Naive thymus-derived CD4-positive, alpha-beta T cell (primary cell): ENCODE results near the gene NOL4L. TPM values are rescaled to one million over a fixed set of nuclear protein-coding genes. Genes with fewer than 3 reads are reported as not detected.

Experiments
- ATAC-seq: fragments of 150-1000 bp; cut with Tn5 transposase; 2 replicates; pipeline ENCODE4 v1.10.0; 2021; ENCODE audit warnings: mild to moderate bottlenecking, moderate library complexity
- CTCF ChIA-PET: fragments of 350-600 bp; sonication (Branson Sonifier 250); formaldehyde crosslinking; loops from one replicate; lab custom pipeline; 2021; ENCODE audit warnings: antibody characterized with exemption; lab: Charles Lee
- POLR2A ChIA-PET: fragments of 350-600 bp; sonication (Branson Sonifier 250); formaldehyde crosslinking; loops from one replicate; lab custom pipeline; 2021; ENCODE audit warnings: antibody characterized with exemption, inconsistent platforms; lab: Charles Lee
- DNase-seq, 9 donors: peaks; one replicate each; pipeline versions ENCODE4 v3.0.0 to v3.0.0-alpha.2; 2020 to 2022; ENCODE audit warnings: mixed read lengths in 1 of 9
- H3K27ac ChIP-seq: one replicate; pipeline ENCODE4 v1.7.0; 2013; ENCODE audit warnings: mild to moderate bottlenecking, low read depth, low read length, moderate library complexity
- H3K27me3 ChIP-seq, 2 donors: one replicate each; pipeline ENCODE4 v1.7.0; 2013; ENCODE audit warnings: low read length in 2 of 2, mild to moderate bottlenecking in 2 of 2, moderate library complexity in 2 of 2; ENCODE audit not compliant: control insufficient read depth in 2 of 2, insufficient read depth in 2 of 2
- H3K36me3 ChIP-seq, 3 experiments: 1 replicate in 2 of 3; 2 replicates in 1 of 3; pipeline ENCODE4 v1.7.0; 2013; ENCODE audit warnings: low read length in 3 of 3, mild to moderate bottlenecking in 3 of 3, moderate library complexity in 1 of 3; ENCODE audit not compliant: insufficient read depth in 3 of 3, control insufficient read depth in 2 of 3
- H3K4me1 ChIP-seq, 2 donors: one replicate each; pipeline ENCODE4 v1.7.0; 2013; ENCODE audit warnings: low read length in 2 of 2, mild to moderate bottlenecking in 2 of 2, moderate library complexity in 1 of 2; ENCODE audit not compliant: control insufficient read depth in 2 of 2, insufficient read depth in 2 of 2
- H3K4me3 ChIP-seq: 2 replicates; pipeline ENCODE4 v1.7.0; 2013; ENCODE audit warnings: mild to moderate bottlenecking, low read length
- H3K9me3 ChIP-seq, 3 experiments: 1 replicate in 2 of 3; 2 replicates in 1 of 3; pipeline ENCODE4 v1.7.0; 2013; ENCODE audit warnings: low read length in 3 of 3; ENCODE audit not compliant: control insufficient read depth in 2 of 3
- H3K27ac Mint-ChIP-seq, 9 donors: one replicate each; pipeline ENCODE4 v1.8.0; 2020 to 2022; ENCODE audit warnings: mixed read lengths in 9 of 9, mild to moderate bottlenecking in 8 of 9, moderate library complexity in 5 of 9, inconsistent platforms in 2 of 9
- H3K27me3 Mint-ChIP-seq, 5 donors: one replicate each; pipeline ENCODE4 v1.8.0; 2021 to 2022; ENCODE audit warnings: mixed read lengths in 5 of 5, mild to moderate bottlenecking in 1 of 5
- H3K36me3 Mint-ChIP-seq, 5 donors: one replicate each; pipeline ENCODE4 v1.8.0; 2020 to 2022; ENCODE audit warnings: mixed read lengths in 5 of 5, mild to moderate bottlenecking in 3 of 5, inconsistent platforms in 1 of 5
- H3K4me1 Mint-ChIP-seq, 7 donors: one replicate each; pipeline ENCODE4 v1.8.0; 2020 to 2022; ENCODE audit warnings: mixed read lengths in 7 of 7, mild to moderate bottlenecking in 3 of 7, inconsistent platforms in 1 of 7
- H3K4me3 Mint-ChIP-seq, 10 donors: one replicate each; pipeline ENCODE4 v1.8.0; 2020 to 2022; ENCODE audit warnings: mild to moderate bottlenecking in 10 of 10, mixed read lengths in 10 of 10, moderate library complexity in 6 of 10, inconsistent platforms in 2 of 10
- H3K9me3 Mint-ChIP-seq, 11 donors: one replicate each; pipeline ENCODE4 v1.8.0; 2020 to 2022; ENCODE audit warnings: mixed read lengths in 11 of 11, mild to moderate bottlenecking in 4 of 11, inconsistent platforms in 1 of 11, moderate library complexity in 1 of 11
- intact Hi-C, 2 donors: fragments of 100-400 bp; cut with micrococcal nuclease; formaldehyde crosslinking; loops; one replicate each; pipeline ENCODE4 v1.15.1; 2023
- polyA plus RNA-seq, 2 donors: library from polyadenylated mRNA; unstranded; fragments of 300-500 nt; fragmentation: Illumina TruSeq; gene quantifications; one replicate each; pipeline ENCODE4 v1.2.3, GENCODE V29; 2021
- total RNA-seq, 6 experiments: library from RNA in 5 of 6; stranded (reverse) in 5 of 6; gene quantifications; 1 replicate in 5 of 6; 2 replicates in 1 of 6; pipeline ENCODE4 v1.2.3 and lab custom pipeline; 2021 to 2026

Gene NOL4L
- total and polyA plus RNA-seq, 7 experiments from 2014 or later, result 17.3 to 81.9 (median 62.7) TPM

DNA sequence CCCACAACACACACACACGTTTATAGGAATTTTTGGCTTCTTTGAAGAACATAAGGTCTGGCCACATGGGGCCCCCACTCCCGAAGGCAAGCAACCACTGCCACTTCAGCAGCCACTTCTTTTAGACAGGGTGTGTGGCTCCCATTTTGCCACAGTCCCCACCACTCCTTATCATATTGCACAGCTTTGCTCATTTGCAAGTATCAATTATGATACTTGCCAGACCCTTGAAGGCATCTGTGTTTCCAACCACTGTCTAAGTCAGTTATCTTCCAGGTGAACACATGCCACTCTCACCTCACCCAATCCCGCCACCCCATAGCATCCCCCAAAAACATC lies 73.1 kb downstream of the NOL4L start:
- H3K4me1 ChIP-seq, result peaks cover 39 to 87% of the 10 kb centered on the region in 2 donors
- H3K4me3 ChIP-seq, result peak overlapping the region; percentile 54
- Mint-ChIP-seq H3K36me3 (peaks cover 18 to 48% (median 39%) of the 10 kb centered on the region in 5 donors), H3K27ac (peak overlapping the region; percentile 18 to 98 (median 97)), H3K9me3 (peaks cover 0 to 2% (median 0%) of the 10 kb centered on the region in 11 donors), H3K4me3 (peak overlapping the region; percentile 18 to 95 (median 90)), H3K27me3 (no peaks in the 10 kb centered on the region), H3K4me1 (peaks cover 54 to 97% (median 85%) of the 10 kb centered on the region in 7 donors)
- intact Hi-C loops, result loop anchor here in 1 of 2 donors (10.0 kb wide), 1 partner anchor 657 kb away; no protein-coding TSS in a partner anchor
- H3K36me3 ChIP-seq, result peaks cover 0 to 35% (median 4%) of the 10 kb centered on the region in 3 experiments
- CTCF ChIA-PET, result no interaction called here
- POLR2A ChIA-PET, result interaction anchor here (0.6 to 26.0 kb wide), 3 partner anchors 12 to 84 kb away, joined by 3 to 623 read pairs (median 4); no protein-coding TSS in a partner anchor
- DNase-seq (no peak), ATAC-seq (no peak)
- peak overlapping the region; percentile 84 for H3K27ac ChIP-seq
- no peaks in the 10 kb centered on the region for H3K27me3 ChIP-seq
- H3K9me3 ChIP-seq, result no peaks in the 10 kb centered on the region

GRCh38 chr20:32511358-32512046 lies 73.6 kb downstream of the NOL4L start:
- Histone ChIP-seq H3K36me3 (peaks cover 0 to 32% (median 4%) of the 10 kb centered on the region in 3 experiments), H3K27ac (peak overlapping the region; percentile 84), H3K4me1 (peaks cover 39 to 84% of the 10 kb centered on the region in 2 donors), H3K9me3 (no peaks in the 10 kb centered on the region), H3K4me3 (peak overlapping the region; percentile 54), H3K27me3 (no peaks in the 10 kb centered on the region)
- no peak for DNase-seq
- Mint-ChIP-seq H3K9me3 (peaks cover 0 to 2% (median 0%) of the 10 kb centered on the region in 11 donors), H3K4me1 (peaks cover 57 to 97% (median 85%) of the 10 kb centered on the region in 7 donors), H3K36me3 (peaks cover 18 to 52% (median 39%) of the 10 kb centered on the region in 5 donors), H3K27ac (peak overlapping the region; percentile 18 to 98 (median 97)), H3K4me3 (peak overlapping the region; percentile 37 to 95 (median 90)), H3K27me3 (no peaks in the 10 kb centered on the region)
- no peak for ATAC-seq
- intact Hi-C loops, result loop anchor here in 1 of 2 donors (10.0 kb wide), 1 partner anchor 657 kb away; no protein-coding TSS in a partner anchor
- ChIA-PET CTCF (interaction anchor here (0.6 to 0.9 kb wide), 2 partner anchors 9 to 27 kb away, joined by 3 to 4 read pairs; no protein-coding TSS in a partner anchor), POLR2A (interaction anchor here (0.6 to 26.0 kb wide), 7 partner anchors 10 to 152 kb away, joined by 3 to 623 read pairs (median 17); no protein-coding TSS in a partner anchor)

DNA sequence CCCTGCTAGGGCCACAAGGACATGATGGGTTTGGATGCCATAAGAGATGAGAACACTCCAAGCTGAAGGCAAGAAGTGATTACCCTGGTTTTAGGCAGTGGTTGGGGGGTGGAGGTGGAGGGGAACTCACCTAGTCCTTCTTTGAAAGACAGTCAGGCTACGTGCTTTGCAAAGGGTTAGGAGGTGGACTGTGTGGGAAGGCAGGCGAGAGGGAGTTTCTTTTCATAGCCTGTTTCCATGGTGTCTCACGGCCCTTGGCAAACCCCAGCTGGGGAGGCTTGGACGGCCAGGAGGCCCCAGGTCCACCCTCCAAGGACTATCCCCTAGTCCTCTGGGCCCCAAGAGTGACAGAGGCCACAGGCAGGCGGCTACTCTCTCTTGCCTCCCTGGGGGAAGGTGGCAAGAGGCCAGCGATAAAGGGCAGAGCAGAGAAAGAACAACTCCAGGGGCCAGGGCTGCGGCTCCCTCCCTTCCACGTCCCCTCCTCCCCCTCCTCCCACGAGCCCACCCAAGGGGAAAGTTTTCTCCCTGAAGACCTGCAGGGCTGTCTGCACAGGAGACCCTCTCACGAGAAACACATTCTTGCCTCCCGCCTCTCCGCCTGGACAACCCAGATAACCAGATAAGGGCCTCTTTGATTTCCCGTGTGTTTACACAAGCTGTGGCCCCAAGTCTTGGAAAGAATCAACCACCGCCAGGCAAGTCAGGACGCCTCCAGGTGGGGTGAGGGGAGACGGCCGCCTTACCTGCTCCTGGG lies 74.4 kb downstream of the NOL4L start:
- H3K9me3 ChIP-seq, result no peaks in the 10 kb centered on the region
- DNase-seq, result no peak
- H3K27me3 ChIP-seq, result no peaks in the 10 kb centered on the region
- ChIA-PET POLR2A (interaction anchor here (1.0 to 26.0 kb wide), 8 partner anchors 8 to 151 kb away, joined by 3 to 623 read pairs (median 11); no protein-coding TSS in a partner anchor), CTCF (interaction anchor here (0.6 to 1.8 kb wide), 4 partner anchors 10 to 143 kb away, joined by 3 to 10 read pairs (median 4); no protein-coding TSS in a partner anchor)
- H3K4me3 Mint-ChIP-seq, result peak overlapping the region; percentile 56 to 95 (median 90)
- no peak for ATAC-seq
- no peaks in the 10 kb centered on the region for H3K27me3 Mint-ChIP-seq
- peak overlapping the region; percentile 84 for H3K27ac ChIP-seq
- H3K27ac Mint-ChIP-seq, result peak overlapping the region; percentile 80 to 98 (median 97)
- peaks cover 14 to 44% (median 33%) of the 10 kb centered on the region in 5 donors for H3K36me3 Mint-ChIP-seq
- H3K4me3 ChIP-seq, result peak overlapping the region; percentile 54
- peaks cover 0 to 2% (median 0%) of the 10 kb centered on the region in 11 donors for H3K9me3 Mint-ChIP-seq
- peaks cover 51 to 93% (median 80%) of the 10 kb centered on the region in 7 donors for H3K4me1 Mint-ChIP-seq
- peaks cover 40 to 78% of the 10 kb centered on the region in 2 donors for H3K4me1 ChIP-seq
- H3K36me3 ChIP-seq, result peaks cover 0 to 25% (median 3%) of the 10 kb centered on the region in 3 experiments
- intact Hi-C loops, result loop anchor here in 1 of 2 donors (10.0 kb wide), 1 partner anchor 656 kb away; no protein-coding TSS in a partner anchor

GRCh38 chr20:32510120-32510600 lies 75.0 kb downstream of the NOL4L start:
- peaks cover 42 to 76% of the 10 kb centered on the region in 2 donors for H3K4me1 ChIP-seq
- no peaks in the 10 kb centered on the region for H3K27me3 ChIP-seq
- peak overlapping the region; percentile 84 for H3K27ac ChIP-seq
- POLR2A ChIA-PET, result interaction anchor here (1.0 to 26.0 kb wide), 9 partner anchors 8 to 151 kb away, joined by 3 to 623 read pairs (median 5); no protein-coding TSS in a partner anchor
- intact Hi-C loops, result loop anchor here in 1 of 2 donors (10.0 kb wide), 1 partner anchor 655 kb away; no protein-coding TSS in a partner anchor
- DNase-seq (peak in 1 of 9 donors; percentile 33), ATAC-seq (peak; percentile 27)
- peak overlapping the region; percentile 54 for H3K4me3 ChIP-seq
- CTCF ChIA-PET, result interaction anchor here (0.6 to 1.8 kb wide), 3 partner anchors 11 to 144 kb away, joined by 3 to 10 read pairs (median 3); no protein-coding TSS in a partner anchor
- no peaks in the 10 kb centered on the region for H3K27me3 Mint-ChIP-seq
- H3K27ac Mint-ChIP-seq, result peak overlapping the region; percentile 80 to 98 (median 97)
- no peaks in the 10 kb centered on the region for H3K9me3 ChIP-seq
- peaks cover 54 to 91% (median 79%) of the 10 kb centered on the region in 7 donors for H3K4me1 Mint-ChIP-seq
- peak overlapping the region; percentile 56 to 95 (median 90) for H3K4me3 Mint-ChIP-seq
- peaks cover 0 to 2% (median 0%) of the 10 kb centered on the region in 11 donors for H3K9me3 Mint-ChIP-seq
- peaks cover 0 to 19% (median 0%) of the 10 kb centered on the region in 3 experiments for H3K36me3 ChIP-seq
- H3K36me3 Mint-ChIP-seq, result peaks cover 12 to 42% (median 26%) of the 10 kb centered on the region in 5 donors

GRCh38 chr20:32509639-32510066 lies 75.5 kb downstream of the NOL4L start:
- ChIA-PET POLR2A (interaction anchor here (0.7 to 26.0 kb wide), 12 partner anchors 9 to 150 kb away, joined by 3 to 623 read pairs (median 4); no protein-coding TSS in a partner anchor), CTCF (interaction anchor here (0.6 to 2.0 kb wide), 5 partner anchors 9 to 1206 kb away, joined by 3 to 10 read pairs (median 6); no protein-coding TSS in a partner anchor)
- peaks cover 0 to 14% (median 0%) of the 10 kb centered on the region in 3 experiments for H3K36me3 ChIP-seq
- peak; percentile 86 for ATAC-seq
- H3K9me3 ChIP-seq, result no peaks in the 10 kb centered on the region
- intact Hi-C loops, result loop anchor here in 1 of 2 donors (1.0 to 10.0 kb wide), 7 partner anchors 24 to 655 kb away; partner anchors contain the start of gene ASXL1
- no peaks in the 10 kb centered on the region for H3K27me3 ChIP-seq
- DNase-seq, result peak in 7 of 9 donors; percentile 70 to 86 (median 81)
- Mint-ChIP-seq H3K9me3 (peaks cover 0 to 2% (median 0%) of the 10 kb centered on the region in 11 donors), H3K36me3 (peaks cover 10 to 42% (median 23%) of the 10 kb centered on the region in 5 donors), H3K27me3 (no peaks in the 10 kb centered on the region), H3K4me3 (peak overlapping the region; percentile 56 to 95 (median 90)), H3K27ac (peak overlapping the region; percentile 80 to 98 (median 97)), H3K4me1 (peaks cover 54 to 90% (median 79%) of the 10 kb centered on the region in 7 donors)
- H3K27ac ChIP-seq, result peak overlapping the region; percentile 84
- peaks cover 42 to 71% of the 10 kb centered on the region in 2 donors for H3K4me1 ChIP-seq
- H3K4me3 ChIP-seq, result peak overlapping the region; percentile 54
